ENCODE results near the gene PPP1R10.

The PPP1R10 gene

GRCh38 chr6:30603961-30604360 lies 13.1 kb downstream of the PPP1R10 start:
- Histone ChIP-seq H3K27ac (no peak overlapping the region), H3K4me3 (no peak overlapping the region)
- no peak for DNase-seq (ENCODE audit: low spot score)
- no peak for TF ChIP-seq CTCF (IDR thresholded peaks at IDR 0.05)

- TF ChIP-seq CTCF (IDR thresholded peaks at IDR 0.05): no peak
- H3K27ac ChIP-seq: no peak overlapping the region
- DNase-seq (ENCODE audit: low spot score): no peak
- H3K4me3 ChIP-seq: no peak overlapping the region
Measured at GRCh38 chr6:30601815-30602641, 15.0 kb downstream of the PPP1R10 start.

GRCh38 chr6:30601436-30601814 lies 15.6 kb downstream of the PPP1R10 start:
- DNase-seq (ENCODE audit: low spot score): no peak

GRCh38 chr6:30600451-30600961 lies 16.5 kb downstream of the PPP1R10 start:
- no peak for TF ChIP-seq CTCF (IDR thresholded peaks at IDR 0.05)
- no peak overlapping the region for H3K27ac ChIP-seq
- H3K4me3 ChIP-seq: no peak overlapping the region
- no peak for DNase-seq (ENCODE audit: low spot score)

More at GRCh38 chr6:30601436-30601814, 15.6 kb downstream of the PPP1R10 start:
- TF ChIP-seq CTCF (IDR thresholded peaks at IDR 0.05): no peak
- no peak overlapping the region for H3K27ac ChIP-seq
- no peak overlapping the region for H3K4me3 ChIP-seq

- H3K4me3 ChIP-seq: no peak overlapping the region
- DNase-seq (ENCODE audit: low spot score): no peak
- TF ChIP-seq CTCF (IDR thresholded peaks at IDR 0.05): no peak
- H3K27ac ChIP-seq: no peak overlapping the region
Measured at GRCh38 chr6:30599625-30600324, 17.3 kb downstream of the PPP1R10 start.

- no peak overlapping the region for H3K27ac ChIP-seq
- TF ChIP-seq CTCF (IDR thresholded peaks at IDR 0.05): no peak
- DNase-seq (ENCODE audit: low spot score): no peak
- no peak overlapping the region for H3K4me3 ChIP-seq
Measured at GRCh38 chr6:30598912-30599624, 18.0 kb downstream of the PPP1R10 start.
